ENCODE data around the gene CUX1.

The CUX1 gene

GRCh38 chr7:102313997-102314780 is 496.8 kb downstream of the CUX1 start:
- no peak for DNase-seq (ENCODE audit: low read depth in 1 of 2, low spot score in 1 of 2)
- no peaks in the 10 kb centered on the region for H3K27me3 ChIP-seq (ENCODE audit: insufficient read depth, poor library complexity, severe bottlenecking)
- no peak overlapping the region for H3K27ac ChIP-seq (replicated peaks)
- TF ChIP-seq GABPA (IDR thresholded peaks at IDR 0.05; ENCODE audit: low read depth) (no peak), SPI1 (IDR thresholded peaks at IDR 0.05; ENCODE audit: borderline replicate concordance, low read depth) (no peak), POLR2AphosphoS5 (IDR thresholded peaks at IDR 0.05; ENCODE audit: low read depth) (no peak), CTCF (IDR thresholded peaks at IDR 0.05; ENCODE audit: insufficient read depth, low read length) (no peak)
- TF ChIP-seq, protein P1, sequence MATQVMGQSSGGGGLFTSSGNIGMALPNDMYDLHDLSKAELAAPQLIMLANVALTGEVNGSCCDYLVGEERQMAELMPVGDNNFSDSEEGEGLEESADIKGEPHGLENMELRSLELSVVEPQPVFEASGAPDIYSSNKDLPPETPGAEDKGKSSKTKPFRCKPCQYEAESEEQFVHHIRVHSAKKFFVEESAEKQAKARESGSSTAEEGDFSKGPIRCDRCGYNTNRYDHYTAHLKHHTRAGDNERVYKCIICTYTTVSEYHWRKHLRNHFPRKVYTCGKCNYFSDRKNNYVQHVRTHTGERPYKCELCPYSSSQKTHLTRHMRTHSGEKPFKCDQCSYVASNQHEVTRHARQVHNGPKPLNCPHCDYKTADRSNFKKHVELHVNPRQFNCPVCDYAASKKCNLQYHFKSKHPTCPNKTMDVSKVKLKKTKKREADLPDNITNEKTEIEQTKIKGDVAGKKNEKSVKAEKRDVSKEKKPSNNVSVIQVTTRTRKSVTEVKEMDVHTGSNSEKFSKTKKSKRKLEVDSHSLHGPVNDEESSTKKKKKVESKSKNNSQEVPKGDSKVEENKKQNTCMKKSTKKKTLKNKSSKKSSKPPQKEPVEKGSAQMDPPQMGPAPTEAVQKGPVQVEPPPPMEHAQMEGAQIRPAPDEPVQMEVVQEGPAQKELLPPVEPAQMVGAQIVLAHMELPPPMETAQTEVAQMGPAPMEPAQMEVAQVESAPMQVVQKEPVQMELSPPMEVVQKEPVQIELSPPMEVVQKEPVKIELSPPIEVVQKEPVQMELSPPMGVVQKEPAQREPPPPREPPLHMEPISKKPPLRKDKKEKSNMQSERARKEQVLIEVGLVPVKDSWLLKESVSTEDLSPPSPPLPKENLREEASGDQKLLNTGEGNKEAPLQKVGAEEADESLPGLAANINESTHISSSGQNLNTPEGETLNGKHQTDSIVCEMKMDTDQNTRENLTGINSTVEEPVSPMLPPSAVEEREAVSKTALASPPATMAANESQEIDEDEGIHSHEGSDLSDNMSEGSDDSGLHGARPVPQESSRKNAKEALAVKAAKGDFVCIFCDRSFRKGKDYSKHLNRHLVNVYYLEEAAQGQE (IDR thresholded peaks at IDR 0.05; ENCODE audit: insufficient replicate concordance, low read depth), result no peak
- no peak overlapping the region for H3K4me3 ChIP-seq (replicated peaks; ENCODE audit: insufficient read depth, low read length)

DNA sequence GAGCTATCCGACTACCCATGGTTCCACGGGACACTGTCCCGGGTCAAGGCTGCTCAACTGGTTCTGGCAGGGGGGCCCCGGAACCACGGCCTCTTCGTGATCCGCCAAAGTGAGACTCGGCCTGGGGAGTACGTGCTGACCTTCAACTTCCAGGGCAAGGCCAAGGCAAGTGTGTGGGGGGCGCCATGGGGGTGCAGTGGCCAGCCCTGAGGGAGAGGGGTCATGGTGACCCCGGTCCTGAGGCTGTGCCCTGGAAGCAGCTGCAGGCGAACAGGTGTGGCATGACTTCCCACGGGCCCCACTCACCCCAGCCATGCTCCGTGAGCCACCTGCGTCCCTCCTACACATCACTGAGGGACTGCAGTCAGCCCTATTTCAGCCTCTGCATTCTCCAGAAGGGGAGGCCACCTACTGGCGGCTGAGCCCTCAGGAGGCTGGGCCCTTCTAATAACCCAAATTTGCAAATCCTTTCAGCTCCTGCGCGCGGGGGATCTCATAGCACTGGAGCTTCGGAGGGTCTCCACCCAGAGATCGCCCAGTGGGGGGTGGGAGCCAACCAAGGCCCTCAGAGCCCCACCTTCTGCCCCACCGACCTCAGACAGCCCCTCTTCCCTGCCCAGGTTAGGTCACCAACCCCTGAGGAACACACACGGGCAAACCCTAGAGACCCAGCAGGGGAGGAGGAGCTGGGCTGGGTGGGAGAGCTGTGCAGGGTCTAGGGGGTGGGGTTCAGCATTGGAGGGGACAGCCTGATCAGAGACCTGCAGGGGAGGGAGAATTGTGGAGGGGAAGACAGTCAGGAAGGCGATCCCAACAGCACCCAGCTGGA is 500.0 kb downstream of the CUX1 start:
- DNase-seq (ENCODE audit: low read depth in 1 of 2, low spot score in 1 of 2), result no peak
- Histone ChIP-seq H3K27me3 (ENCODE audit: insufficient read depth, poor library complexity, severe bottlenecking) (no peaks in the 10 kb centered on the region), H3K27ac (replicated peaks) (no peak overlapping the region), H3K4me3 (replicated peaks; ENCODE audit: insufficient read depth, low read length) (no peak overlapping the region)
- TF ChIP-seq CTCF (IDR thresholded peaks at IDR 0.05; ENCODE audit: insufficient read depth, low read length) (no peak), SPI1 (IDR thresholded peaks at IDR 0.05; ENCODE audit: borderline replicate concordance, low read depth) (no peak), GABPA (IDR thresholded peaks at IDR 0.05; ENCODE audit: low read depth) (no peak), POLR2AphosphoS5 (IDR thresholded peaks at IDR 0.05; ENCODE audit: low read depth) (no peak)
- TF ChIP-seq, protein P1 (IDR thresholded peaks at IDR 0.05; ENCODE audit: insufficient replicate concordance, low read depth), result no peak

GRCh38 chr7:102318482-102318971 is 501.1 kb downstream of the CUX1 start:
- Histone ChIP-seq H3K27me3 (ENCODE audit: insufficient read depth, poor library complexity, severe bottlenecking) (no peaks in the 10 kb centered on the region), H3K4me3 (replicated peaks; ENCODE audit: insufficient read depth, low read length) (no peak overlapping the region), H3K27ac (replicated peaks) (no peak overlapping the region)
- DNase-seq (ENCODE audit: low read depth in 1 of 2, low spot score in 1 of 2), result no peak
- TF ChIP-seq CTCF (IDR thresholded peaks at IDR 0.05; ENCODE audit: insufficient read depth, low read length) (no peak), POLR2AphosphoS5 (IDR thresholded peaks at IDR 0.05; ENCODE audit: low read depth) (no peak), SPI1 (IDR thresholded peaks at IDR 0.05; ENCODE audit: borderline replicate concordance, low read depth) (no peak), GABPA (IDR thresholded peaks at IDR 0.05; ENCODE audit: low read depth) (no peak)
- TF ChIP-seq, protein P1 (IDR thresholded peaks at IDR 0.05; ENCODE audit: insufficient replicate concordance, low read depth), result no peak

Data from HL-60 (cell line).